Measurements from ENCODE around the gene MPST.
A peak's percentile ranks its signal among the peaks of the same experiment; 100 is the strongest.

The MPST gene

DNA sequence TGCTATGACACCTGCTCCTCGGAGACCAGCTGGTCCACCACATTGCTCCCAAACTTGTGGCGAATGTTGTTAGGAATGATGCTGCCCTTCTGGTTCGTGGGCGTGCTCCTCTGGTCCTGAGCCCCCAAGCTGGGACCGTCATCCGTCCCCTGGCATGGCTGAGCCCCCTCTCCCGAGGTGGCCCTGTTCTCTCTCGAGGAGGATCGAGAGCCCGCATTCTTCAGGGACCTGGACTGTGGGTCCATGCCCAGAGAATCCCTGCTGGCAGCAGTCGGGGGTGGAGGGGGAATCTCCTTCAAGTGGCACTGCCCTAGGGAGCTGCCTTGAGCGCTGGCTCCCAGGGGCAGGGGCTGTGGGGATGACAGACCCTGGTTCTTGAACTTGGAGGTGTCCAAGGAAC lies 17.7 kb upstream of the MPST start:
- DNase-seq, result no peak

DNA sequence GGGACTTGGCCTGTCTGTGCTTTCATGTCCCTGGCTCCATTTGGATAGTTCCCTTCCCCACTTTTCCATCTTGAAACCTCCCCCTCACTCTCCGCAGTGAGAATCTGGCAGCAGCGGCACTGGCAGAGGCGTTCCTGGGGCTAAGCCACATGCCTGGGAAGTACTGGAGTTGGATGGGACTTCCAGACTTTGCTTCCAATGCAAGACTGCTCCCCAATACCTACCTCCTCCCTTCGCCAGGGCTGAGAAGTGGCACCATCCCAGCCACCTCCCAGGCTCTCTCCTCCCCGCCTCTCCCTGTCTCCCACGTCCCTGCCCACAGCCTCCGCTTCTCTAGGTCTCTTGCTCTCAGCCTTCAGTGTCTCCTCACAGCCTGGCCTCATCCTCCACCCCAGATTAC lies 16.9 kb upstream of the MPST start:
- no peak for DNase-seq

- no peak for DNase-seq
Measured at GRCh38 chr22:37007651-37008050, 11.9 kb upstream of the MPST start.

- DNase-seq, result no peak
Measured at GRCh38 chr22:37008365-37008764, 11.2 kb upstream of the MPST start.

DNA sequence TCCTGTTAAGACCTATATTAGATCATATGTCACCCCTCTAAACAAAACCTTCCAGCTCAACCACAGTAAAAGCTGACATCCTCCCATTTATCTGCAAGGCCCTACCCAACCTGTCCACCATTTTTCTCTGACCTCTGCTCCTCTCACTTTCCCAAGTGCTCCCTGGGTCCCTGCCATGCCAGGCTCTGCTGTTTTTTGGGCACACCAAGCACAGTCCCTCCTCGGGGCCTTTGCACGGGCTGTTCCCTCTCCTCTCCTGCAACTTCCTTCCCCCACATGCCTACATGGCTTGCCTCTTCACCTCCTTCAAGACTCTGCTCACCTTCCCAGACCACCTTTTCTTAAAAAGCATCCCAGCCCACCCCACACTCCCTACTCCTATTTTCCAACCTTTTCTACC lies 10.1 kb upstream of the MPST start:
- no peak for DNase-seq

GRCh38 chr22:37010174-37010573 lies 9.4 kb upstream of the MPST start:
- no peak for DNase-seq

DNA sequence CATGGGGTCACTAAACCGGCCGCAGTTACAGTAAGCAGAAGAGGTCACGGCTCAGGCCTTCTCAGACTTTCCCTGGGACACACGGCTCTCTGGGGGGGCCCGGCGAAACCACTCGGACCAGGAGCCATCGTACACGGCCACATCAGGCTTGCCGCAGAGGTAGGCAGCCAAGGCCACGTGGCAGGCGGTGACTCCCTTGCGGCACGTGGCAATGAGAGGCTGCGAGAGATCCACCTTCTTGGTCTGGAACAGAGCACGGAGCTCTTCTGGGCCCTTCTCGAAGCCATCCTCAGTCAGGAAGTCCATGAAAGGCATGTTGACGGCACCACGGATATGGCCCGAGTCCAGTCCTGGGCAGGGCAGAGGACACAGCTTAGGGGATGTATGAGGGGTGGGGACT lies 8.6 kb upstream of the MPST start:
- no peak for DNase-seq

GRCh38 chr22:37011472-37011871 lies 8.1 kb upstream of the MPST start:
- DNase-seq, result no peak

- no peak for DNase-seq
Measured at GRCh38 chr22:37012262-37012904, 7.2 kb upstream of the MPST start.

DNA sequence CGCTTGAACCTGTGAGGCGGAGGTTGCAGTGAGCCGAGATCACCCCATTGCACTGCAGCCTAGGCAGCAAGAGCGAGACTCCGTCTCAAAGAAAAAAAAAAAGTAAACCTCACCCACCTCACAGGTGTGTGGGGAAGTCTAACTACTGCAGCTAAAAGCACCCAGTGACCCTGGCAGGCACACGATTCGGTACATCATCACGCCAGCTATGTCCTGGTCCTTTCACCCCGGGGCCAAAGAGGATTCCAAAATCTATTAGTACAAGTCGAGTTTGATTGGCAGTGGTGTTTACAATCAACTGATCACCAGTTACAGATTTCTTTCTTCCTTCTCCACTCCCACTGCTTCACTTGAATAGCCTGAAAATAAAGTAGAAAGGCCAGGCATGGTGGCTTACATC lies 6.6 kb upstream of the MPST start:
- DNase-seq, result no peak

DNA sequence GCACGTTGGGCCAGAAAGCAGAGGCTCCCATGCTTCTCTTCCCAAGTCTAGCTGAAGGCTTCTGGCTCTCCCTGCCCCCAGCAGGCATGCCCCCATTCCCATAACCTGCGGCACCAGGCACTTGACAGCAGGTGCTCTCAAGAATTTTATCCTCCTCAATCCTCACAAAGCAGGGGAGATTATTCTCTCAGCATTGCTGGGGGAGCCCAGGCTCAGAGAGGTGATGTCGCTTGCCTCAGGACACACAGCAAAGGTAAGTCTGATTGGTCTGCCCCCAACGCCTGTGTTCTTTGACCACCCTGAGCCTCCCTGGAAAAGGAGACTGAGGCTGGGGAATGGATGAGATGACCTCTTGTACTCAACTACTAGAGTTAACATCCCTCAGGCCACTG lies 5.1 kb upstream of the MPST start:
- no peak for DNase-seq

DNA sequence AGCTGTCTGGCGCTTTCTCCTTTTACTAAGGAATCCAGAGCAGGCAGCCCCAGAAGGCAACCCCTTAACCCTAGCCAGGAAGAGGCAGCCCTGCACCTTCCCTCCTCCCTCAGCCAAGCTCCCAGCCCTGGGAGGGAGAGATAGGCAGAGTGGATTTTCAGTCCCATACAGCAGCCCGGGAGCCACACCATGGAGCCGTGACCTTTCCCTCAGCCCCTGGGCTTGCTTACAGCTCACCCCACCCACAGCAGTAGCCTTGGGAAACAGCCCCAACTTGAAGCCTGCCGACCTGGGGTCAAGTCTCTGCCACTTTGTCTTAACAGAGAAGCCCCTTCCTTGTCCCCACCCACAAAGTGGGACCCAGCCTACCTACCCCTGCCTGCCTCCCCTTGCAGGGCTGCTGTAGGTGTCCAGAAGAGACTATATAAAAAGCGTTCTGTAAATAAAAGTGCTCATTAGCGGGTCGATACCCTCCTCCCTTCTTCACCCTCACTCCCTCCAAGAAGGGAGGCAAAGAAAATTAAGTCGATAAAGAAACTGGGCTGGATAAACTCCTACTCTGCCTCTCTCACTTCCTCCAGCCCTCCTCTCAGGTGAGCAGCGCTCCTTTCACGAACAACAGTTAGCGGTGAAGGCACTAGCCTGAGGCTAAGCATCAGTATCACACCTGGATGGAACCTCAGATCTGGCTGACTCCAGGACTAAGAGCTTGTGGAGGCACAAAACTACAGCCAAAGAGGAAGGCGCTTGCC lies 4.5 kb upstream of the MPST start:
- DNase-seq, result no peak

GRCh38 chr22:37015587-37015878 lies 4.0 kb upstream of the MPST start:
- no peak for DNase-seq

DNA sequence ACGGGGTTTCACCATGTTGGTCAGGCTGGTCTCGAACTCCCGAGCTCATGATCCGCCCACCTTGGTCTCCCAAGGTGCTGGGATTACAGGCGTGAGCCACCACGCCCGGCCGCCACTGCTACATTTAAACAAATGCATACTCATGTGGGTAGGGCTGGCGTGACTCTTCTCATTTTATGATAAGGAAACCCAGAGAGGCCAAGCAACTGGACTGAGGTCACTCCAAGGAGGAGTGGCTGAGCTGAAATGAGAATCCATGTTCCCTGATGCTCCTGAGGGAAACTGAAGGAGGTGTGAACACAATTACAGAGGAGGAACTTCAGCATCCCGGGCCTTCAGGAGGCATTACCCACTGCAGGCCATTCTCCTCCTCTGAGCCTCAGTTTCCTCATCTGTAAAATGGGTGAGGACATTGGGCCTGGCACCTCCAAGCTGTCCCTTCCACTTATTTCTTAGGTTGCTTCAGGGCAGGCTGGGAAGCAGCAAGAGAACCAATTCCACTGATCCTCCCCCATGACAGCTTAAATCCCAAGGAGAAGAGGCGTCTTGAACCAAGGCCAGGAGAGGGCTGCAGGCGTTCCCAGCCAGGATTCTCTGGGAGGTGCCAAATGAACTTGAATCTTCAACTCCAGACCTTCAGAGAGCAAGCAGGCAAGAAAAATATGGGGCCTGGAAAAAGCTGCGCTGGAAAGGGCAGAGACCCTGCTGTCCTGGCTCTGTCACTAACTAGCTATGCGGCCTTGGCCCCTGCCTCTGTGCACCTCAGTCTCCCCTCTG lies 3.2 kb upstream of the MPST start:
- DNase-seq, result no peak

GRCh38 chr22:37017356-37017755 lies 2.2 kb upstream of the MPST start:
- DNase-seq, result no peak

GRCh38 chr22:37018086-37018814 lies 1.3 kb upstream of the MPST start:
- no peak for DNase-seq

- DNase-seq, result peak; percentile 10
Measured at GRCh38 chr22:37018815-37019308, 680 bp upstream of the MPST start.

GRCh38 chr22:37020192-37020479 lies 594 bp downstream of the MPST start:
- DNase-seq, result peak; percentile 7

GRCh38 chr22:37021041-37021440 lies 1.5 kb downstream of the MPST start:
- no peak for DNase-seq

DNA sequence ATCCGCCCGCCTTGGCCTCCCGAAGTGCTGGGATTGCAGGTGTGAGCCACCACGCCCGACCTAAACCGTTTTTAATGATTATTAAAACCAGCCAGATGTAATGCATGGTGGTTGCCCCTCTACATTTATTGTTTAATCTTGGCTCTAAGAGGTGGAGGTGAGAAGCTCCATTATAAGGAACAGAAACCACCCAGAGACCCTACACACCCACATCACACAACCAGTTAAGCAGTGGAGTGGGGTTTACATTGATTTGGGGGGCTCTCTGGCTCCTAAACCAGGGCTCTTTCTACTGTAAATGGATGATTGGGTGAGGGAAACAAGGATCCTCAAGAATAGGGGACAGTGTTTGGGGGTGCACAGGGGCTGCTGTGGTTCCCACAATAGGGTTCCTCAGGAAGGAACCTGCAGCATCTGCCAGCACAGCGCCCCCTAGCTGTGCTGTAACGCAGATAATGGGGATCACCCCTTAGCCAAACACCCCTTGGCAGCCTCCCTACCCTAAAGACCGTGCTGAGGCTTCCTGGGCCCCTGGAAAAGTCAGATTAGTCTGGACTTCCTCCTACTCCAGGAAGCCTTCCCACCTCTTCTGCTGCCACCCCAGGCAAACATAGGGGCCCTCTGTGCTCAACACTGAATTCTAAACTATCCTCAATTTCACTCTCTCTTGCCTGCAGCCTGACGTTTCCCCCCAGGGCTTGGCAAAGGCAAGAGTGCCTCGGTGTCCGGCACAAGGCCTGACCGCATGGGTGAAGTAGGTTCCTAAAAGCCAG lies 2.4 kb downstream of the MPST start:
- no peak for DNase-seq

DNA sequence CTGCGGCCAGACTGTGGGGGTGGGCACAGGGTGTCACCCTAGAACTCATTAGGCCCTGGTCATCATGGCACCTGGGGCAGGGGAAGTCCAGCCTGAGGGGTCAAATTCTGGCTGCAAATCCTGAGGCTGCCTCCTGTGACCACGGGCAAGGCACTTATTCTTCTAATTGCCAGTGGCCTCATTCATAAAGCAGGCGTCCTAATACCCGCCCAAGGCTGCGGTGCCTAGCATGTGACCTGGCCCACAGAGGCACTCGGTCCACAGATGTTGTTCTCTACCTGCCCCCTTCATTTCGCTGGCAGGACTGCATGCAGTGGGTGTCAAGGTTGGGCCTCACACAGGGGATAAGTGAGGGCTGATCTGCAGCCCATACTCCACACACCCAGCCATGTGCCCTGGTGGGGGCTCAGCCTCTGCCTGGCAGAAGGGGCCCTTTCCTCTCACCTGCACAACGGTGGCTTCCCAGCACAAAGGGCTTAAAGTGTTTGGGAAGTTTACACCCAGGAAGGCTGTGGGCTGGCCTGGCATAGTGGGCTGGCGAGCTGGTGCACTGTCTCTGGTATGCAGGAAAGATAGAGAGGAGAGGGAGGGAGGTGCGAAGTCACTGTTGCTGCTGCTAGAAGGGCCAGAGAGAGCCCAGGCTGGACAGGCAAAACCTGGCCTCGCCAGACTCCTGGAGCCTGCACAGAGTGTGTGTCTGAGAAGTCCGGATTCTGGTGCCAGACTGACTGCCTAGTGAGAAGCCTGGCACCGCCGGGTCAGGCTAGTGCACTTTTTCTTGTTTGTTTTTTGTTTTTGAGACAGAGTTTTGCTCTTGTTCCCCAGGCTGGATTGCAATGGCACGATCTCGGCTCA lies 3.2 kb downstream of the MPST start:
- DNase-seq, result no peak

All from NCI-H2171 (cell line).